B cell (primary cell): ENCODE results near the gene PARVG.

ENCODE experiments used
- CTCF ChIP-seq: fragments of 200-600 bp; IDR thresholded peaks from one replicate; pipeline ENCODE4 v1.8.0; 2022; ENCODE audit warnings: antibody characterized with exemption, mild to moderate bottlenecking
- EZH2 ChIP-seq: IDR thresholded peaks from 2 replicates; pipeline ENCODE4 v1.6.1; 2012; ENCODE audit warnings: borderline replicate concordance, low read depth, mild to moderate bottlenecking, moderate library complexity, low read length; ENCODE audit not compliant: insufficient read depth, poor library complexity, severe bottlenecking

DNA sequence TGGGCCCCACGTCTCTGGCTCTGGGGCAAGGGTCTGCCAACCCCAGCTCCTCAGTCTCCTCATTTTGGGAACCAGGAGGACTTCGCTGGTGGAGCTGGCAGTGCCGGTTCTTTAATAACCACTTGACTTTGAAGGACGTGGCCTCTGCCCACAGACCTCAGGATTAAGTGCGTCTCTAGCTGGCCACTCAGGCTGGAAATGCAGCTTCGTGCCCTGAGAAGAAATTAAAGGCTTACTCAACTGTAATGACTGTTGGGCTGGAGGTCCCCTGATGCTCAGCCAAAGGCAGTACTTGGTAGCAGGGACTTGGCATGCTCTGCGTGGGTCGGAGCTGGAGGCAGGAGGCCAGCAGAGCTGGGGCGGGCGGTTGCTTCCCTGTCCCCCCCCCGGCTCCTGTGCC is 16.7 kb upstream of the PARVG start:
- TF ChIP-seq CTCF: no peak
- no peak for TF ChIP-seq EZH2
